Kidney capillary endothelial cell (primary cell): ENCODE results near the gene SLC2A2.
"Not testable (repeated sequence)": the region's sequence is repeated elsewhere in the genome, so short reads cannot be mapped to it uniquely, and the experiment has no call there.

Experiments used
- DNase-seq: peaks from one replicate; pipeline ENCODE4 v3.0.0-alpha.2; 2018; ENCODE audit warnings: low spot score

Gene SLC2A2

DNA sequence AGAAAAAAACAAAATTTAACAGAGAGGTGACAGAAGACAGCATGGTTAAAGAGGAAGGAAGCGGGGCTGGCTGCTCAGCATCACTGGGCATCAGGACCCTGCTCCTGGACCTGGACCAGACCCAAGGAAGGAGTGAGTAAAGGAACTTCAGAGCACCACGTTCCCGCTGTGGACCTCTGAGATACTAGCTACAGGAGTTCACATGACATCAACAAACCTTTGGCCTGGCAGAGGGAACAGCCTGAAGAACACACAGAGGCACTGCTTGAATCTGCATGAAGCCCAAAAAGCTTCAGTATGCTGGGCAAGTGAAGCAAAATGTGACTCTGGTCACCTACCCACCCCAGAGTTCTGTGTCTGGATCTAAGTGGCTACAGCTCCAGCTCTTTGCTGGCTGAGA, 38.1 kb downstream of the SLC2A2 start:
- no peak for DNase-seq

DNA sequence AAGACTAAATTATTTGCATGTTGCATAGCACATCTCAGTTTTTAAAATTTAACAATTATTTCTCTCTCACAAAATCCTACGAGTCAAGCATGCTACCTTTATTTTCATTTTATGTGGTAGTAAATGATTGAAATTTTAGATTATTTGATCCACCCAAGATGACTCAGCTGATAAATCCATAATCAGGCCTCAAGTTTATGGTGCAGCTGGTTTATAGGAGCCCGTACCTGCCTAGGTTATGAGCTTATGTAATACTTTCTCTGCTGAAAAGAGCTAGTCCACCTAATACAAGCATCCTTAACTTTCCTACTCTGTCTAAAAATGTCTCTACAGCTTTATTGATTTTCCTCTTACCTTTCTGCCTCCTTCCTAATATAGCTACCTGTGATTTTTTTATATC, 41.2 kb downstream of the SLC2A2 start:
- DNase-seq = no peak

DNA sequence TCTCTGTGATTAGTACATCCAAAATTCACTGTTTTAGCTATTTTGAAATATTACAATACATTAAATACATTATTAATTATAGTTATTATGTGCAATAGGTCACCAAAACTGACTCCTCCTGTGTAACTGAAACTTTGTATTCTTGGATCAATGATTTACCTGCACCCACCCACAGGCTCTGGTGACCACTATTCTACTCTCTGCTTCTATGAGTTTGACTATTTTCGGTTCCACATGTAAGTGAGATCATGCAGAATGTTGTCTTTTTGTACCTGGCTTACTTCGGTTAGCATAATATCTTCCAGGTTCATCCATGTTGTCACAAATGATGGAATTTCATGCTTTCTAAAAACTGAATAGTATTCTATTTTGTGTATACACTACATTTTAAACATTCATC, 43.8 kb downstream of the SLC2A2 start:
- no peak for DNase-seq

DNA sequence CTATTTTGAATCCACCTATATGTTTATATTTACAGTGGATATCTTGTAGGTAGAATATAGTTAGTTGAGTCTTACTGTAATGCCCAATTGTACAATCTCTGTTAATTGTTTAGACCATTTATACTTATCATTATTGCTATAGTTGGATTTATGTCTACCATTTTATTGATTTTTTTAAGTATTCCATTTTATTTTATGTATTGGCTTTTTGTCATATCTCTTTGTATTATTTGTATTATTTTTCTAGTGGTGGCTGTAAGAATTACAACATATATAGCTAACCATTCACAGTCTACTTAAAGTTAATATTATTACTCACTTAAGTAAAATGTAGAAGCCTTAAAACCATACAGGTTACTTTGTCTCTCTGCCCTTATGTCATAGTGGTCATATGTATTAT, 46.1 kb downstream of the SLC2A2 start:
- no peak for DNase-seq

DNA sequence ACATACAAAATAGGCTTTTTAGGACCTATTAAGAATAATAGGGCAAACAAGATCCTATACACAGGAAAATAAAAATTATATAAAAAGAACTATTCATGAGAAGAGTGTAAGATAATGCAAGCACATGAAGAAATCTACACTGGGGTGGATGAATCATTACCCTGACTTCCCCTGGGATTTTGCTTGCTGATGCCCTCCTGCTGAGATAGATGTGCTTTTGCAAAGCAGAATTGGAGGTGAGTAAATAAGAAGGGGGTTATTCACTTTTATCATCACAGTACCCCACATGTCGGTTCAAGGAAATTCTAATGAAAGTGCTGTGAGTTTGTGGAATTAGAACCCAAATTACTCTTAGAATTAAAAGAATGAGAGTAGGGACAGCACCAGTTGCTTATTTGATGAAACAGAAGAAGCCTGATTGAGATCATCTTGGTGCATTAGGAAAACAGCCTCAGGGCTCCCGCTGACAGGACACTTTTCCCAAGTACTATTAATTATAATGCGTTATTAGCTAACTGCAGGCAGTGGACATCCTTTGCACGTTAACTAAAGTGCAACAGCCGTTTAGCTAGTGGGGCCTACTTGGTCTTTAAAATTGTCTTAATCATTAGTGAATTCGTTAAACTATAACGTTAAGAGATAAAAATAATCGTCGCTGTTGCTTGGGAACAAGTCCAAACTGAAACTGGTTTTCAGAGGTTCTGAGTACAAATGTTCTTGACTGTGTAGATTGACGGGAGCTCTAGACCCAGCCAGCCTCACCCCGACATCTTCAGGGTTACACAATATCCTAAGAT, 48.4 kb downstream of the SLC2A2 start:
- no peak for DNase-seq

DNA sequence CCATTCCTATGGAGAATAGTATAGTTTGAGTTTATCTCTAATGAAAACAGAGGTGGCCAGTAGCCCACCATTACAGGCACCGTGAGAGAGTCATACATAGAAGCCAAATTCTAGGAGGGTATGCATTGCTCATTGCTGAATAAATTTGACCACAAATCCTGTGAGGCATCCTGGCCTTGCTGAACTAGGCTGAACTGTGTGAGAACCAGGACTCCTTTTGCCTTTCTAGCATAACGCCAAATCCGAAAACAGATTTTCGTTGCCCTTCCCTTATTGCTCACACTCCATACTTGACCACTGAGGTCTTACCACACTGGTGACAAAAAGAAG, 50.4 kb downstream of the SLC2A2 start:
- no peak for DNase-seq

DNA sequence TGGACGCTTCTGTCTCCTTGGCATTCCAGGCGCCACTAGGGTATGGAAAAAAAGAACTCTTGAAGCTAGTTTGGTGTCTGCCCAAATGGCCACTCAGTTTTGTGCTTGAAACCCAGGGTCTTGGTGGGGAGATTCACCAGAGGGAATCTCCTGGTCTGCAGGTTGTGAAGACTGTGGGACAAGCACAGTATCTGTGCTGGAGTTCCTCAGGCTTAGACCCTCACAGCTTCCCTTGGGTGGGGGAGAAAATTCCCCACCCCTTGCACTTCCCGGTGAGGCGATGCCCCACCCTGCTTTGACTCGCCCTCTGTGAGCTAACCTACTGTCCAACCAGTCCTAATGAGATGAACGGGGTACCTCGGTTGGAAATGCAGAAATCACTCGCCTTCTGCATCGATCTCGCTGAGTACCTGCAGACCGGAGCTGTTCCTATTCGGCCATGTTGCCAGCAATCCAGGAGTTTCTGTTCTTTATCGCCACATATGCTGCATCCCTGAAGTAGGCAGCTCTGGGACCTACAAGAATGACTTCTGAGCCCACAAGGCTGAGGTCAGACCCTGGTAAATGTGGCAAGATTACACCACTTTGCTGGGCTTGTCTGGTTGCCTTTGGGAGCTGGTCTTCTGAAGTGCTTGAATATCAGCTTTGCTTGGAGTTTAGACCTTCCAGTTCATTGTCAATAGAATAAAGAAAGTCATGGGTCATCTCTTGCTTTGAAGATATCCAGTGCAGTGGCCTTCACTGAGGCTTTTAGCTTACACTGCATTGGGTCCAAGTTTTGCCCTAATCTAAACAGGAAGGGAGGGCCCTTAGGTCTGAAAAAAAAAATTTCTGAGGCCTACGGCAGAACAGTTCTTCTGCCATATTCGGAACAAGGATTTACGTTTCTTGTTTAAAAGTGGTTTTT, 51.0 kb downstream of the SLC2A2 start:
- DNase-seq = no peak

DNA sequence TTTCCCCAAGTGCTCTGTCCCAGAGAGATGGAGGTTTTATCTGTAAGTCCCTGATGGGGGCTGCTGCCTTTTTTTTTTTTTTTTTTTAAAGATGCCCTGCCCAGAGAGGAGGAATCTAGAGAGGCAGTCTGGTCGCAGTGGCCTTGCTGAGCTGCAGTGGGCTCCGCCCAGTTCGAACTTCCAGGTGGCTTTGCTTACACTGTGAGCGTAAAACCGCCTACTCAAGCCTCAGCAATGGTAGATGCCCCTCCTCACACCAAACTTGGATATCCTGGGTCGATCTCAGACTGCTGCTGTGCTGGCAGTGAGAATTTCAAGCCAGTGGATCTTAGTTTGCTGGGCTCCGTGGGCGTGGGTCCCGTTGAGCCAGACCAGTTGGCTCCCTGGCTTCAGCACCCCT, 51.6 kb downstream of the SLC2A2 start:
- no peak for DNase-seq

DNA sequence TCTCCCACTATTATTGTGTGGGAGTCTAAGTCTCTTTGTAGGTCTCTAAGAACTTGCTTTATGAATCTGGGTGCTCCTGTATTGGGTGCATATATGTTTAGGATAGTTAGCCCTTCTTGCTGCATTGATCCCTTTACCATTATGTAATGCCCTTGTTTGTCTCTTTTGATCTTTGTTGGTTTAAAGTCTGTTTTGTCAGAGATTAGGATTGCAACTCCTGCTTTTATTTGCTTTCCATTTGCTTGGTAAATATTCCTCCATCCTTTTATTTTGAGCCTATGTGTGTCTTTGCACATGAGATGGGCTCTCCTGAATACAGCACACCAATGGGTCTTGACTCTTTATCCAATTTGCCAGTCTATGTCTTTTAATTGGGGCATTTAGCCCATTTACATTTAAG, 53.6 kb downstream of the SLC2A2 start:
- not testable (repeated sequence) for DNase-seq

DNA sequence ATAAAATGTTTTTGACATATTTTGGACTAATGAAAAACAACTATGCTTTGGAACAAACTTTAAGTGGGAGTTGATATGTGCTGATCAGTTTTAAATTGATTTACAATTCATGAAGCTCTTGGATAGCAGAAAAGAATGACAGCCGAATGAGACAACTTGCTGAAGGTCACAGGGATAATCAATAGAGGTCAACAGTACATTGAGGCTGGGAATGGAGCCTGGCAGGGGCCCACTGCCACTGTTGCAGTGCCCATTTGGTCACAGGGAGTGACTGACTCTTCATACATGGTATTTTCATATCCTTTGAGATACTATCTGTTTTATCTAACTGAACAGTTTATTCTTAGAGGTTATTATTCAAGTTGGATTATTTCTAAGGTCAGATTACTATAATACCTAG, 59.4 kb downstream of the SLC2A2 start:
- no peak for DNase-seq

DNA sequence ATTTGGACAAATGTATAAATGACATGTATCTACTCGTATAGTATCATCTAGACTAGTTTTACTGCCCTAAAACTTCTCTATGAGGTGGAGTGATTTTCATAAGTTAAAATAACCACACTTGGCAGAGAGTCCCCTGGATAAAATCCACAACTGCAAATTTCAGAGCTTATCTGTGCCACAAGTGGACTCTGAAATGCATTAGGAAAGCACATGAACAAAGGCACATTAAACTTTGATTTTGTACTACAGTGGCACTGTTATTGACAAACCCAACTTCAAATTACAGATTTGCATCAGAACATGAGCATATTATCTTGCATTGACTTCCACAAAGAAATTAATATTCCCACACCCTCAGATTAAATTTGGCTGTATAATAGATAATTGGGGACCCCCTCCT, 60.0 kb downstream of the SLC2A2 start:
- DNase-seq = no peak

DNA sequence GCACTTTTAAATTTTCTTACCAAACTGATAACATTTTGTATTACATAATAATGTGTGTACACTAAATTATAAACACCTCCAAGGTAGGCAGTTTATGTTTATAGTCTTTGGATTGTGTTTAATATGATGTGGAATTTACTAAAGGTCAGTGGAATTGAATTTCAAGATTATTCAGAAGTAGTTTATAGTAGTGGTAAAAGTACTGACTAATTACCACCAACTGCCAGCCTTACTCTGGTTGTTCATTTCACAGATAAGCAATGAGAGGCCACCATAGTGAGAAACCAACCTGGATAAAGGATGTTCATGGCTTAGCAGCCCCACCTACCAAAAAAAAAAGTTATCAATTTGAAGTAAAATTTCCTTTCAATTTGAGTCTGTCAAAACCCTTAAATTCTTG, 64.1 kb downstream of the SLC2A2 start:
- DNase-seq = no peak

DNA sequence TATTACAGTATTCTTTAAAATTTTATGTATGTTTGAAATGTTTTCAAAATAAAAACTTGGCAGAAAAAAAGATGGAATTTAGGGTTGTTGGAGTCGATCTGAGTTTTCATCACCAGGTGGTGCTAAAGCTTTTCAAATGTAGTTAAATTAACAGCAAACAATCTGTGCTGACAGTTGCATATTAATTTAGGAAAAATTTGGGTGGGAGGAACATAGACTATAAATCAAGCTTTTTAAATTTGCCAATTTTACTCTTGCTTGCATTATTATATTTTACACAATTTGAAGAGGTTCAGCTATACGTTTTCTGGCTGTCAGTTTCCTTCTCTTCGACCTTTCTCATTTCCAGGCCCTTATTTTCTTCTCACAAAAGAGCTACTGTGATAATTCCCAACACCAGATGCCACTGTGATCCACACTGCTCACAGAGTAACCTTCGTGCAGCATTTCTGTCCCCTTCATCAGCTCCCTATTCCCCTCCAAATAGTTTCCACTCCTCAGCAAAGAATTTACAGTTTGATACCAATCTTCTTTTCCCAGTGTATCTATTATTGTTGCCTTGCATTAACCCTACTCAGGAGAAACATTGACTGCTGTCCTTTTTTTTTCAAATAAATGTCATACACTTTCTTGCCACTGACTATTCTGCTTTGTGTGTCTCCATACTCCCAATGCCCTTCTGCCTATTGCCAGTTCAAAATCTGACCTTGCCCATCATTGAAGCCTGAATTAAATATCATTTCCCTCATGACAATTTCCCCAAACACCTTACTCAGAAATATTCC, 64.7 kb downstream of the SLC2A2 start:
- DNase-seq = peak; percentile 30

DNA sequence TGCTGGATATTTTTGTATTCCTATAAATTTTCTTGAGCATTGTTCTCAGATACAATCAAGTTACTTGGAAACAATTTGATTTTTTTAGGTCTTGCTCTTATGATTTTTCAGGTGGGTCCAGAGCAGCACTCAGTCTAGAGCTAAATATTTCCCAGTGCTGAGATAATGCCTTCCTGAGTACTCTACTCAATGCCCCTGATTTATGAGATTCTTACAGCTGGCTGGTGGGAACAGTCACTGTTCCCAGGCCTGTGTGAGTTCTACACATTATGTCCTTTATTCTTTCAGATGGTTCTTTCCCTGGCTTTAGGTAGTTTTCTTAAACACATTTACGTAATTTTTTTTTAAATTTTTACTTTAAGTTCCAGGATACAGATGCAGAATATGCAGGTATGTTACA, 67.1 kb downstream of the SLC2A2 start:
- no peak for DNase-seq

DNA sequence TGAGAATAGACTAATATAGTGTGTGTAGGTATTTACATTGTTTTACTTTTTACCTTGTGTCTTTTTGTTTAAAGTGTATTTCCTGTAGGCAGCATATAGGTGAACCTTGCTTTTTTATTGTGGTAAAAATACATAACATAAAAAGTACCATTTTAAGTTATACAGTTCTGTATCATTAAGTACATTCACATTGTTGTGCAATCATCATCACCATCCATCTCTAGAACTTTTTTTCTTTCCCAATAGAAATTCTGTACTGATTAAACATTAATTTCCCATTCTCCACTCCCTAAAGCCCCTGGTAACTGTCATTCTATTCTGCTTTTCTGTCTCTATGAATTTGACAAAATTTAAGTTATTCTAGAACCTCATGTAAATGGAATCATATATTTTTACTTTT, 69.9 kb downstream of the SLC2A2 start:
- DNase-seq = no peak

DNA sequence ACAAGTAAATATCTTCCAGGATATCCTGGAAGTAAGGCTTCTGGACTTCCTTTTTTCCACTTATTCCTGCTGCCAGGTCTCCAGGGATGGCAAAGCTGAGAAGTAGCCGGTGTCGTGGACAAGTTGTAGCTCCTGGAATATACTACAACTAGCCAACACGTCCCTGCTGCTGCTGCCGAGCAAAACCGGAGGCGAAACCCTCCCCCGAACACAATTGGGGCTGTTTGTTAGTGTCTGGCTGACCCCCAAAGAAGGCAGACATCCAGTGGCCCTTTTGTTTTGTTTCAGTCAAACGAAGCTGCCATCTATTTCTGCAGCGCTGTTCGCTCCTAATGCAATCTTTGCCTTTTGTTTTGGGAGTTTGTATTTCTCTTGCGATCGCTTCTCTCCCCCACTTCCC, 72.8 kb downstream of the SLC2A2 start:
- DNase-seq = no peak

DNA sequence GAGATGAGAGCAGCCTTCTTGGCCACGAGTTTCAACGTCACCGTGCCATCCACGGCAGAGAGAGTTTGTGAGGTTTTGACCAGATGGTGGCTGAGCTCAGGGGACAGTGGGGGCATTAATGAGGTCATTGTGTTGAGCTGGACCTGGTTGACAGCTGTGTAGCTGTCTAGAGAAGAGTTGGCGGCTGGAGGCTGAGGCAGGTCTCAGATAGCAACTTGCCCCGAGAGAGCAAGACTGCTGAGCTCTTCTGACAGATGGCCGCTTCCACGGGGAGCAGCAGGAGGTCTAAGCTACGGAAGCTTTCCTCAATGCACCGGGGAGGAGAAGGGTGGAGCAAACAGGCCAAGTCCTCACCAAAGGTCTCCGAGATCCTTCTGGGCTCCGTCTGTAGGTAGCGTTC, 73.3 kb downstream of the SLC2A2 start:
- DNase-seq = no peak

DNA sequence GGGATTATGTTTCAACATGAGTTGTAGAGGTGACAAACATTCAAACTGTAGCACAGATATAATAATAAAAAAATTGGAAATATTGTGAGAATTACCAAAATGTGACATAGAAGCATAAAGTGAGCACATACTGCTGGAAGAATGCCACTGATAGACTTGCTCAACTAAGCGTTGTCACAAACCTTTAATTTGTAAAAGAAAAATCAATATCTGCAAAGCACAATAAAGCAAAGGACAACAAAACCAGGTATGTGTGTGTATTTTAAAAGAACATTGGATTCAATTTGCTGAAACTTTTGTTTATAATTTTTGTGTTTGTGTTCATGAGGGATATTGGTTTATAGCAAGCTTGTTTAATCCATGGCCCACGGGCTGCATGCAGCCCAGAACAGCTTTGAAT, 77.3 kb downstream of the SLC2A2 start:
- no peak for DNase-seq

DNA sequence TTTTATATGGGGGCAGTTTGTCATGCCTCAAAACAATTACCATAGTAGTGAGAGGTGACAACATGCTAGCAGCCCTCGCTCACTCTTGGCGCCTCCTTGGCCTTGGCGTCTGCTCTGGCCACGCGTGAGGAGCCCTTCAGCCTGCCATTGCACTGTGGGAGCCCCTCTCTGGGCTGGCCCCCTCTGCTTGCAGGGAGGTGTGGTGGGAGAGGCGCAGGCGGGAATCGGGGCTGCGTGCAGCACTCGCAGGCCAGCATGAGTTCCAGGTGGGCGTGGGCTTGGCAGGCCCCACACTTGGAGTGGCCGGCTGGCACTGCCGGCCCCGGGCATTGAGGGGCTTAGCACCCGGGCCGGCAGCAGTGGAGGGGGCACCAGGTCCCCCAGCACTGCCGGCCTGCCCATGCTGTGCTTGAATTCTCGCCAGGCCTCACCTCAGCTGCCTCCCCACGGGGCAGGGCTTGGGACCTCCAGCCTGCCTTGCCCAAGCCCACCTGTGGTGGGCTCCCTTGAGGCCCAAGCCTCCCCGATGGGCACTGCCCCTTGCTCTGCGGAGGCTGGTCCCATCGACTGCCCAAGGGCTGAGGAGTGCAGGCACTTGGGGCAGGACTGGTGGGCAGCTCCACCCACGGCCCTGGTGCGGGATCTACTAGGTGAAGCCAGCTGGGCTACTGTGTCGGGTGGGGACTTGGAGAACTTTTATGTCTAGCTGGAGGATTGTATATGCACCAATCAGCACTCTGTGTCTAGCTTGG, 79.3 kb downstream of the SLC2A2 start:
- no peak for DNase-seq
